ENCODE data around the gene ZNF581.

Gene ZNF581

GRCh38 chr19:55649268-55650125 is 6.0 kb downstream of the ZNF581 start:
- ChIA-PET CTCF (interaction anchor here (1.0 kb wide), 1 partner anchor 10 kb away, joined by 6 read pairs; no protein-coding TSS in a partner anchor), POLR2A (interaction anchor here (0.7 to 1.7 kb wide), 2 partner anchors 17 to 188 kb away, joined by 3 to 4 read pairs; partner anchors contain the start of gene ISOC2)
- no peak for DNase-seq (ENCODE audit: extremely low spot score)
- TF ChIP-seq FOXK2 (IDR thresholded peaks at IDR 0.05) (no peak), BHLHE40 (IDR thresholded peaks at IDR 0.05; ENCODE audit: borderline replicate concordance) (no peak), CTBP1 (IDR thresholded peaks at IDR 0.05; ENCODE audit: borderline replicate concordance) (no peak), NFRKB (IDR thresholded peaks at IDR 0.05) (no peak), LEF1 (IDR thresholded peaks at IDR 0.05; ENCODE audit: borderline replicate concordance) (no peak), PKNOX1 (IDR thresholded peaks at IDR 0.05) (no peak), SUZ12 (IDR thresholded peaks at IDR 0.05) (no peak), ZNF384 (IDR thresholded peaks at IDR 0.05) (no peak), FOXM1 (IDR thresholded peaks at IDR 0.05; ENCODE audit: borderline replicate concordance) (no peak), HDGF (IDR thresholded peaks at IDR 0.05; ENCODE audit: borderline replicate concordance) (no peak), SP1 (IDR thresholded peaks at IDR 0.05) (no peak), FOXA1 (IDR thresholded peaks at IDR 0.05) (no peak)

- no peak for TF ChIP-seq NFRKB (IDR thresholded peaks at IDR 0.05)
- no peak for TF ChIP-seq SUZ12 (IDR thresholded peaks at IDR 0.05)
- TF ChIP-seq FOXK2 (IDR thresholded peaks at IDR 0.05) = no peak
- no peak for TF ChIP-seq FOXM1 (IDR thresholded peaks at IDR 0.05; ENCODE audit: borderline replicate concordance)
- TF ChIP-seq ELF4 (IDR thresholded peaks at IDR 0.05) = no peak
- POLR2A ChIA-PET = interaction anchor here (1.7 kb wide), 1 partner anchor 17 kb away, joined by 4 read pairs; no protein-coding TSS in a partner anchor
- CTCF ChIA-PET = no interaction called here
- DNase-seq (ENCODE audit: extremely low spot score) = no peak
These were observed 6.7 kb downstream of the ZNF581 start for GRCh38 chr19:55650126-55650557.

GRCh38 chr19:55650602-55651230 is 7.3 kb downstream of the ZNF581 start:
- ChIA-PET CTCF (no interaction called here), POLR2A (no interaction called here)
- TF ChIP-seq ELF4 (IDR thresholded peaks at IDR 0.05) = no peak
- TF ChIP-seq SP1 (IDR thresholded peaks at IDR 0.05) = no peak
- TF ChIP-seq LEF1 (IDR thresholded peaks at IDR 0.05; ENCODE audit: borderline replicate concordance) = no peak
- no peak for TF ChIP-seq FOXK2 (IDR thresholded peaks at IDR 0.05)
- no peak for TF ChIP-seq FOXM1 (IDR thresholded peaks at IDR 0.05; ENCODE audit: borderline replicate concordance)
- TF ChIP-seq PKNOX1 (IDR thresholded peaks at IDR 0.05) = no peak
- no peak for TF ChIP-seq CTBP1 (IDR thresholded peaks at IDR 0.05; ENCODE audit: borderline replicate concordance)
- no peak for TF ChIP-seq BHLHE40 (IDR thresholded peaks at IDR 0.05; ENCODE audit: borderline replicate concordance)
- no peak for DNase-seq (ENCODE audit: extremely low spot score)

GRCh38 chr19:55651236-55651635 is 7.8 kb downstream of the ZNF581 start:
- TF ChIP-seq FOXK2 (IDR thresholded peaks at IDR 0.05) (no peak), ARNT (IDR thresholded peaks at IDR 0.05) (no peak), BHLHE40 (IDR thresholded peaks at IDR 0.05; ENCODE audit: borderline replicate concordance) (no peak), SUZ12 (IDR thresholded peaks at IDR 0.05) (no peak), HDGF (IDR thresholded peaks at IDR 0.05; ENCODE audit: borderline replicate concordance) (no peak), LEF1 (IDR thresholded peaks at IDR 0.05; ENCODE audit: borderline replicate concordance) (no peak), FOXM1 (IDR thresholded peaks at IDR 0.05; ENCODE audit: borderline replicate concordance) (no peak), FOXA1 (IDR thresholded peaks at IDR 0.05) (no peak), SP1 (IDR thresholded peaks at IDR 0.05) (no peak), ELF4 (IDR thresholded peaks at IDR 0.05) (no peak), TARDBP (IDR thresholded peaks at IDR 0.05) (no peak), CTBP1 (IDR thresholded peaks at IDR 0.05; ENCODE audit: borderline replicate concordance) (no peak), PKNOX1 (IDR thresholded peaks at IDR 0.05) (no peak), L3MBTL2 (conservative IDR thresholded peaks at IDR 0.05) (no peak), ZNF384 (IDR thresholded peaks at IDR 0.05) (no peak), NFRKB (IDR thresholded peaks at IDR 0.05) (no peak)
- no peak for DNase-seq (ENCODE audit: extremely low spot score)
- ChIA-PET CTCF (no interaction called here), POLR2A (no interaction called here)

GRCh38 chr19:55652311-55653128 is 9.1 kb downstream of the ZNF581 start:
- TF ChIP-seq CTBP1 (IDR thresholded peaks at IDR 0.05; ENCODE audit: borderline replicate concordance) = no peak
- no peak for TF ChIP-seq LEF1 (IDR thresholded peaks at IDR 0.05; ENCODE audit: borderline replicate concordance)
- TF ChIP-seq NFRKB (IDR thresholded peaks at IDR 0.05) = no peak
- no peak for TF ChIP-seq HDGF (IDR thresholded peaks at IDR 0.05; ENCODE audit: borderline replicate concordance)
- no peak for TF ChIP-seq TARDBP (IDR thresholded peaks at IDR 0.05)
- TF ChIP-seq L3MBTL2 (conservative IDR thresholded peaks at IDR 0.05) = no peak
- no peak for TF ChIP-seq BHLHE40 (IDR thresholded peaks at IDR 0.05; ENCODE audit: borderline replicate concordance)
- no peak for TF ChIP-seq PKNOX1 (IDR thresholded peaks at IDR 0.05)
- TF ChIP-seq ELF4 (IDR thresholded peaks at IDR 0.05) = no peak
- TF ChIP-seq SP1 (IDR thresholded peaks at IDR 0.05) = no peak
- TF ChIP-seq ZNF384 (IDR thresholded peaks at IDR 0.05) = no peak
- no peak for TF ChIP-seq ARNT (IDR thresholded peaks at IDR 0.05)
- TF ChIP-seq FOXM1 (IDR thresholded peaks at IDR 0.05; ENCODE audit: borderline replicate concordance) = no peak
- TF ChIP-seq FOXA1 (IDR thresholded peaks at IDR 0.05) = no peak

More at GRCh38 chr19:55652311-55653128, 9.1 kb downstream of the ZNF581 start:
- CTCF ChIA-PET = interaction anchor here (0.6 to 0.7 kb wide), 4 partner anchors 13 to 1705 kb away, joined by 3 to 4 read pairs (median 3); no protein-coding TSS in a partner anchor
- no peak for DNase-seq (ENCODE audit: extremely low spot score)
- POLR2A ChIA-PET = interaction anchor here (0.5 to 1.1 kb wide), 3 partner anchors 15 to 21 kb away, joined by 3 read pairs; no protein-coding TSS in a partner anchor

All from HEK293T (cell line).